Endothelial cell of umbilical vein (primary cell): Measurements from ENCODE around the gene GLOD5. TPM values are rescaled to one million over a fixed set of nuclear protein-coding genes. Genes with fewer than 3 reads are reported as not detected.

Experiments used
- BruUV-seq: library from RNA; stranded (reverse); fragments of 400-500 nt; replicated peaks from 2 replicates; lab custom pipeline; 2021; lab: Mats Ljungman, UMichigan
- CTCF ChIA-PET: fragments of 300-600, 350-600 bp; sonication (Branson Sonifier 250); formaldehyde crosslinking; loops from one replicate; lab custom pipeline; 2021; ENCODE audit warnings: antibody characterized with exemption, inconsistent platforms; lab: Charles Lee
- POLR2A ChIA-PET: fragments of 300-600, 350-600 bp; sonication (Branson Sonifier 250); formaldehyde crosslinking; loops from one replicate; lab custom pipeline; 2021; ENCODE audit warnings: antibody characterized with exemption, inconsistent platforms; lab: Charles Lee
- DNase-seq: peaks from one replicate; pipeline ENCODE4 v3.0.0-alpha.2; 2011; ENCODE audit warnings: low read depth, low spot score
- FAIRE-seq: peaks from 2 replicates; lab custom pipeline; 2011; peaks lifted over from hg19 to GRCh38; lab: Jason Lieb, UNC
- H2AFZ ChIP-seq: 2 replicates; pipeline ENCODE4 v1.6.0; 2012; ENCODE audit warnings: low read depth, low read length, control low read depth, inconsistent platforms
- H3K27ac ChIP-seq: 2 replicates; pipeline ENCODE4 v1.5.1; 2011; ENCODE audit warnings: low read depth, mild to moderate bottlenecking, control low read depth, low read length, moderate library complexity; ENCODE audit not compliant: insufficient read depth
- H3K27me3 ChIP-seq, 2 experiments: 2 replicates each; pipeline versions ENCODE4 v1.6.0 to v1.6.1; 2011; ENCODE audit warnings: low read length in 2 of 2, mixed read lengths in 1 of 2; ENCODE audit not compliant: control insufficient read depth in 2 of 2, insufficient read depth in 2 of 2
- H3K36me3 ChIP-seq, 2 experiments: 2 replicates in 1 of 2; 3 replicates in 1 of 2; pipeline ENCODE4 v1.5.1; 2011; ENCODE audit warnings: low read length in 2 of 2, mild to moderate bottlenecking in 1 of 2, moderate library complexity in 1 of 2; ENCODE audit not compliant: control insufficient read depth in 2 of 2, insufficient read depth in 2 of 2; ENCODE audit errors: extremely low read depth in 1 of 2
- H3K4me1 ChIP-seq: 3 replicates; pipeline ENCODE4 v1.5.1; 2011; ENCODE audit warnings: mild to moderate bottlenecking, low read length; ENCODE audit not compliant: control insufficient read depth, insufficient read depth; ENCODE audit errors: extremely low read depth
- H3K4me2 ChIP-seq: 2 replicates; pipeline ENCODE4 v1.6.1; 2011; ENCODE audit warnings: low read length, control low read depth, mixed read lengths; ENCODE audit not compliant: insufficient read depth
- H3K4me3 ChIP-seq, 3 experiments: fragments of 200-600 bp in 1 of 3; sonication (generic), shearing (Covaris generic) in 1 of 3; replicated peaks in 1 of 3; 2 replicates each; pipeline ENCODE4 v1.5.1; 2011 to 2016; ENCODE audit warnings: control low read depth in 3 of 3, low read length in 3 of 3, mild to moderate bottlenecking in 2 of 3, inconsistent platforms in 1 of 3, low read depth in 1 of 3, moderate library complexity in 1 of 3; ENCODE audit not compliant: insufficient read depth in 1 of 3
- H3K79me2 ChIP-seq: 2 replicates; pipeline ENCODE4 v1.6.0; 2012; ENCODE audit warnings: low read length, inconsistent platforms; ENCODE audit not compliant: control insufficient read depth, insufficient read depth
- H3K9ac ChIP-seq: replicated peaks from 2 replicates; pipeline ENCODE3; 2011; ENCODE audit warnings: low read length, control low read depth; ENCODE audit not compliant: insufficient read depth; ENCODE audit errors: extremely low read depth
- H3K9me1 ChIP-seq: replicated peaks from 3 replicates; pipeline ENCODE4 v1.6.0; 2011; ENCODE audit warnings: mild to moderate bottlenecking, low read length; ENCODE audit not compliant: control insufficient read depth, insufficient read depth; ENCODE audit errors: extremely low read depth
- H3K9me3 ChIP-seq: replicated peaks from 2 replicates; pipeline ENCODE4 v1.5.1; 2012; ENCODE audit warnings: low read length, inconsistent platforms; ENCODE audit not compliant: control insufficient read depth, insufficient read depth
- H4K20me1 ChIP-seq: replicated peaks from 2 replicates; pipeline ENCODE3; 2011; ENCODE audit warnings: mild to moderate bottlenecking, low read length; ENCODE audit not compliant: control insufficient read depth, insufficient read depth; ENCODE audit errors: extremely low read depth
- EZH2 ChIP-seq: IDR thresholded peaks from 2 replicates; pipeline ENCODE4 v1.6.1; 2012; ENCODE audit warnings: borderline replicate concordance, low read depth, mild to moderate bottlenecking, moderate library complexity, low read length, inconsistent platforms; ENCODE audit not compliant: severe bottlenecking
- FOS ChIP-seq: IDR thresholded peaks from 2 replicates; pipeline ENCODE4 v1.6.1; 2011; ENCODE audit warnings: mild to moderate bottlenecking, low read length, moderate library complexity, borderline replicate concordance; ENCODE audit not compliant: insufficient read depth
- GATA2 ChIP-seq: IDR thresholded peaks from 2 replicates; pipeline ENCODE4 v1.7.0; 2011; ENCODE audit warnings: low read depth, mild to moderate bottlenecking, moderate library complexity, mixed read lengths, low read length; ENCODE audit not compliant: insufficient read length, insufficient read depth
- JUN ChIP-seq: IDR thresholded peaks from 2 replicates; pipeline ENCODE4 v1.6.1; 2011; ENCODE audit warnings: borderline replicate concordance, low read depth; ENCODE audit not compliant: insufficient read length, insufficient read depth
- MYC ChIP-seq: IDR thresholded peaks from one replicate; pipeline ENCODE4 v1.6.1; 2011; ENCODE audit warnings: mild to moderate bottlenecking, low read depth, low read length
- POLR2A ChIP-seq: IDR thresholded peaks from 2 replicates; pipeline ENCODE4 v1.6.1; 2012; ENCODE audit warnings: low read depth, mild to moderate bottlenecking, control low read depth, low read length
- POLR2AphosphoS5 ChIP-seq: IDR thresholded peaks from 2 replicates; pipeline ENCODE4 v1.6.1; 2012; ENCODE audit warnings: low read depth, mild to moderate bottlenecking, control low read depth, low read length, moderate library complexity; ENCODE audit not compliant: insufficient read depth
- dilution Hi-C: fragments of 300-500 bp; cut with MboI; formaldehyde crosslinking; loops from one replicate; pipeline ENCODE4 v1.15.0; 2019; ENCODE audit warnings: low sequenced_read_pairs; ENCODE audit not compliant: extremely low pct_ligation_motif_present
- intact Hi-C: fragments of 100-400 bp; cut with micrococcal nuclease; formaldehyde crosslinking; loops from one replicate; pipeline ENCODE4 v1.10.0; 2022
- polyA plus RNA-seq, 4 experiments: library from polyadenylated mRNA; depleted of rRNA in 3 of 4; stranded (reverse) in 3 of 4; unstranded in 1 of 4; fragments of >200 nt; gene quantifications; 2 replicates each; pipeline versions ENCODE4 v1.2.1 to v1.2.3, GENCODE V29; 2011 to 2012; ENCODE audit warnings: missing spikeins in 1 of 4
- total RNA-seq: library from RNA; stranded (reverse); gene quantifications from 2 replicates; pipeline ENCODE4 v1.2.3, GENCODE V29; 2021
- TF ChIP-seq, protein P1 (sequence below), 2 donors: IDR thresholded peaks; 1 replicate in 1 of 2; 2 replicates in 1 of 2; pipeline ENCODE4 v1.5.1; 2011; ENCODE audit warnings: low read length in 2 of 2, mild to moderate bottlenecking in 2 of 2, moderate library complexity in 2 of 2, control low read depth in 1 of 2, inconsistent platforms in 1 of 2, low read depth in 1 of 2; ENCODE audit not compliant: insufficient read depth in 1 of 2; ENCODE audit errors: extremely low read depth in 1 of 2
- TF ChIP-seq, protein P2 (sequence below): IDR thresholded peaks from 2 replicates; pipeline ENCODE4 v1.6.1; 2011; ENCODE audit not compliant: insufficient read depth, insufficient read length

GLOD5 gene
- total and polyA plus RNA-seq, 2 donors (not counting 3 experiments of a cell fraction or from before 2014, with no cell fraction given), result not detected

GRCh38 chrX:48813644-48814043, 52.1 kb downstream of the GLOD5 start:
- no peak overlapping the region for H3K27ac ChIP-seq
- no peak overlapping the region for H3K4me3 ChIP-seq
- H3K79me2 ChIP-seq, result no peaks in the 10 kb centered on the region
- DNase-seq (no peak), FAIRE-seq (no peak)
- ChIA-PET POLR2A (no interaction called here), CTCF (no interaction called here)
- TF ChIP-seq JUN, result no peak
- no peak for TF ChIP-seq POLR2A
- no peak for TF ChIP-seq GATA2
- TF ChIP-seq, protein P1, sequence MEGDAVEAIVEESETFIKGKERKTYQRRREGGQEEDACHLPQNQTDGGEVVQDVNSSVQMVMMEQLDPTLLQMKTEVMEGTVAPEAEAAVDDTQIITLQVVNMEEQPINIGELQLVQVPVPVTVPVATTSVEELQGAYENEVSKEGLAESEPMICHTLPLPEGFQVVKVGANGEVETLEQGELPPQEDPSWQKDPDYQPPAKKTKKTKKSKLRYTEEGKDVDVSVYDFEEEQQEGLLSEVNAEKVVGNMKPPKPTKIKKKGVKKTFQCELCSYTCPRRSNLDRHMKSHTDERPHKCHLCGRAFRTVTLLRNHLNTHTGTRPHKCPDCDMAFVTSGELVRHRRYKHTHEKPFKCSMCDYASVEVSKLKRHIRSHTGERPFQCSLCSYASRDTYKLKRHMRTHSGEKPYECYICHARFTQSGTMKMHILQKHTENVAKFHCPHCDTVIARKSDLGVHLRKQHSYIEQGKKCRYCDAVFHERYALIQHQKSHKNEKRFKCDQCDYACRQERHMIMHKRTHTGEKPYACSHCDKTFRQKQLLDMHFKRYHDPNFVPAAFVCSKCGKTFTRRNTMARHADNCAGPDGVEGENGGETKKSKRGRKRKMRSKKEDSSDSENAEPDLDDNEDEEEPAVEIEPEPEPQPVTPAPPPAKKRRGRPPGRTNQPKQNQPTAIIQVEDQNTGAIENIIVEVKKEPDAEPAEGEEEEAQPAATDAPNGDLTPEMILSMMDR (IDR thresholded peaks at IDR 0.05; ENCODE audit: extremely low read depth in 1 of 2, insufficient read depth in 1 of 2, low read depth in 1 of 2, low read length in 2 of 2), result no peak
- TF ChIP-seq, protein P2, sequence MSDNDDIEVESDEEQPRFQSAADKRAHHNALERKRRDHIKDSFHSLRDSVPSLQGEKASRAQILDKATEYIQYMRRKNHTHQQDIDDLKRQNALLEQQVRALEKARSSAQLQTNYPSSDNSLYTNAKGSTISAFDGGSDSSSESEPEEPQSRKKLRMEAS, result no peak
- TF ChIP-seq POLR2AphosphoS5, result no peak
- TF ChIP-seq MYC, result no peak
- TF ChIP-seq EZH2, result no peak
- no peak for TF ChIP-seq FOS
- H4K20me1 ChIP-seq, result no peaks in the 10 kb centered on the region
- H3K4me1 ChIP-seq, result no peaks in the 10 kb centered on the region
- no peak overlapping the region for H3K4me2 ChIP-seq
- intact Hi-C loops (no loop called here), dilution Hi-C loops (no loop called here)
- H3K9me3 ChIP-seq, result no peaks in the 10 kb centered on the region
- H3K9me1 ChIP-seq, result no peaks in the 10 kb centered on the region
- no peak overlapping the region for H2AFZ ChIP-seq
- H3K27me3 ChIP-seq, result no peaks in the 10 kb centered on the region
- no peak overlapping the region for H3K9ac ChIP-seq
- peaks cover 0 to 2% of the 10 kb centered on the region in 2 experiments for H3K36me3 ChIP-seq
- BruUV-seq, result no TSS peak
